ENCODE measurements around the gene COG7.

The COG7 gene

DNA sequence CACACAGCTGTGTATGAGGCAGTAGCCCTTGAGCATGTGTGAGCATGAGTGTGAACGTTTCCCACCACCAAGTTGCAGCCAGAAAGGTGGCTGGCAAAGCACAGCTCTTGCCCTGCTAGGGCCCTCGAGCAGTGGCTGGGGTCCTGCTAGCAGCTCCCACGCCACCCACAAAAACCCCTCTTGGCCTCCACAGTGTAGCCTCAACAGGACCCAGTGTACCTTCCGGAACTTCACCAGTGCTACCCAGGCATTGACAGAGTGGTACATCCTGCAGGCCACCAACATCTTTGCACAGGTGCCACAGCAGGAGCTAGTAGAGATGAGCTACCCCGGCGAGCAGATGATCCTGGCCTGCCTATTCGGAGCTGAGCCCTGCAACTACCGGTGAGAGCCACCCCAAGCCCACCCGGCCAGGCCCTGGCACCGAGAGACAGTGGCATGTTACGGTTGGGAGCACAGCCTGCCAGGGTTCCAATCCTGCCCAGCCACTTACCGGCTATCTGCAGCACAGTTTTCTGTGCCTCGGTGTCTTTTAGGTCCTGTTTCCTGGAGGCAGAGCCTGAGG lies 97.8 kb downstream of the COG7 start:
- no peak for DNase-seq

DNA sequence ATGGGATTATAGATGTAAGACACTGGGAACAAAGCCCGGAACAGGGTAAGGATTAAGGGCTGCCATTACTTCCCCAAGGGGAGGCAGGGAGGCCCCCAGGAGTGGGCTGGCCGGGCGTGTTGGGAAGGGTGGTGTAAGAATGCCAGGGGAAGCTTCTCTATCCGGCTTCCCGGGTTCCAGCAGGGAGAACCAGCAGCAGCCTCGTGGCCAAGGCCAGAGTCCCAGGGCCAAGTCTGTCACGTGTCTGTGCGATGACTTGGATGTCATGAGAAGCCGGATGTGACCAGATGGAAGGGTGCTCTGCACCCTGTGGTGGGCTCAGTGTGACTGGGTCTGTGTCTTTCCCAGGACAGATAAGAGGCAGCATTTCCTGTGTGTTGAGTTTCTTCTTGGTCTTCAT lies 98.7 kb downstream of the COG7 start:
- DNase-seq, result no peak

DNA sequence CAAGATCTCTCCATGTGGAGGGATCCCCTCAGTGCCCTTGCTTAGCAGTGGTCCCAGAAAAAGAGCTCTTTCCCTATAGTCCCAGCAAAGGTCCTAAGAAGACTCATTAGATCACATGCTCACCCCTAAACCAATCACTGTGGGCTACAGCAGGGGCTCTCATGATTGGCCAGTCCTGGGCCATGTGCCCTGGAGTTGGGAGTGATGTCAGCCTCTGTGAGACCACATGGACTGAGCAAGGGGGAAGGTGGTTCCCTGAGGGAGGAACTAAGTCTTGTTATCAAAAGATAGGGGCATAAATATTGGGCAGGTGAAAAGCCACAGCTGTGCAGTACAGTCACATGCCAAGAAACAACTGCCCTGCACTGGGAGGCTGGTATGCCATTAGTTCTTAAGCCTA lies 99.5 kb downstream of the COG7 start:
- DNase-seq, result no peak

DNA sequence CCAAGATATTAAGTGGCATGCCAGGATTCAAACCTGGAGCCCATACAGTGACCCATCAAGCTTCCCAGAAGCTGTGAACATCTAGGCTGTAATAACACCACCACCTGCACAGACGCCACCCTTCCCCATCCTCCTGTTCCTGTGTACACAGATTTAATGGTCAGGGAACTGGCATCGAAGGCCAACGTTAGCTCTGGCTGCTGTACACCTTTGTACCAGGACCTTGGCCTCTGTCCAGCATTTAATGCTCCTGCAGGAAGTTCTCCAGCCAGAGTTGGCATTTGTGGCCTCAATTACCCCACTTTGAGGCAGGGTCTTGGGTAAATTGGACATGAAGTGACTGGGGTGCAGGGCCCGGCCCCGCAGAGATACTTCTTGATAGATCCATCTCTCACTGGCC lies 101.6 kb downstream of the COG7 start:
- no peak for DNase-seq

DNA sequence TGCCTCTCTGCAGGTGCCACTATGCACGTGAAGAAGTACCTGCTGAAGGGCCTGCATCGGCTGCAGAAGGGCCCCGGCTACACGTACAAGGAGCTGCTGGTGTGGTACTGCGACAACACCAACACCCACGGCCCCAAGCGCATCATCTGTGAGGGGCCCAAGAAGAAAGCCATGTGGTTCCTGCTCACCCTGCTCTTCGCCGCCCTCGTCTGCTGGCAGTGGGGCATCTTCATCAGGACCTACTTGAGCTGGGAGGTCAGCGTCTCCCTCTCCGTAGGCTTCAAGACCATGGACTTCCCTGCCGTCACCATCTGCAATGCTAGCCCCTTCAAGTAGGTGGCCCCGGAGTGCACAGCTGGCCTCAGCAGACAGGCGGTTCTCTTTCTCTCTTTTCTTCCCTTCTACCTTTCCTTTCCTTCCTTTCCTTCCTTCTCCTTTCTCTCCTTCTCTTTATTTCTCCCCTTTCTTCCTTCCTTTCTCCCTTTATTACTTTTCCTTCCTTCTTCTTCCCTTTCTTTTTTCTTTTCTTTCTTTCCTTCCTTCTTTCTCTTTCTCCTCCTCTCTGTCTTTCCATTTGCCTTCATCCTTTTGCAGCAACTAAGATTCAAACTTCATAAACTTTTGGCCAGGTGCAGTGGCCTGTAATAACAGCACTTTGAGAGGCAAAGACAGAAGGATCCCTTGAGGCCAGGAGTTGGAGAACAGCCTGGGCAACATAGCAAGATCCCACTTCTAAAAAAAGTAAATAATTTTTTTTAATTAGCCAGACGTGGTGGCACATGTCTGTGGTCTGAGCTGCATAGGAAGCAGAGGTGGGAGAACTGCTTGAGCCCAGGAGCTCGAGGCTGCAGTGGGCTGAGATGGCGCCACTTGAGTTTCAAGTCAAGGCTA lies 104.2 kb downstream of the COG7 start:
- no peak for DNase-seq

DNA sequence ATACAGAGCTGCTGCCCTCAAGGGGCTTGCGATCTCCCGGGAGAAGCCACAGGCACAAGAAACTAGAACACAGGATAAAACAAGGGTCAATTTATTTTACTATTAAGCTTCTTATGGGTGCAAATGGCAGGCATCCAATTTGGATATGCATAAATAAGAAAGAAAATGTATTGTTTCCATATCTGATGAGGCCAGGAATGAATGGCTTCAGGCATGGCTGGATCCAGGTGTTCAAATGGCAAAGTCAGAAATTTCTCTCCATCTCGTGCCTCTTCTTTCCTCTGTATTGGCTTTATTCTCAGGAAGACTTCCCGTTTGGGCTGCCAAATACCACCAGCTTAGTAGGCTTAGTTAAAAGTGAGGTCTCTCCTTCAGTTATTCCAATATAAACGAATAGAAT lies 107.8 kb downstream of the COG7 start:
- DNase-seq, result no peak

DNA sequence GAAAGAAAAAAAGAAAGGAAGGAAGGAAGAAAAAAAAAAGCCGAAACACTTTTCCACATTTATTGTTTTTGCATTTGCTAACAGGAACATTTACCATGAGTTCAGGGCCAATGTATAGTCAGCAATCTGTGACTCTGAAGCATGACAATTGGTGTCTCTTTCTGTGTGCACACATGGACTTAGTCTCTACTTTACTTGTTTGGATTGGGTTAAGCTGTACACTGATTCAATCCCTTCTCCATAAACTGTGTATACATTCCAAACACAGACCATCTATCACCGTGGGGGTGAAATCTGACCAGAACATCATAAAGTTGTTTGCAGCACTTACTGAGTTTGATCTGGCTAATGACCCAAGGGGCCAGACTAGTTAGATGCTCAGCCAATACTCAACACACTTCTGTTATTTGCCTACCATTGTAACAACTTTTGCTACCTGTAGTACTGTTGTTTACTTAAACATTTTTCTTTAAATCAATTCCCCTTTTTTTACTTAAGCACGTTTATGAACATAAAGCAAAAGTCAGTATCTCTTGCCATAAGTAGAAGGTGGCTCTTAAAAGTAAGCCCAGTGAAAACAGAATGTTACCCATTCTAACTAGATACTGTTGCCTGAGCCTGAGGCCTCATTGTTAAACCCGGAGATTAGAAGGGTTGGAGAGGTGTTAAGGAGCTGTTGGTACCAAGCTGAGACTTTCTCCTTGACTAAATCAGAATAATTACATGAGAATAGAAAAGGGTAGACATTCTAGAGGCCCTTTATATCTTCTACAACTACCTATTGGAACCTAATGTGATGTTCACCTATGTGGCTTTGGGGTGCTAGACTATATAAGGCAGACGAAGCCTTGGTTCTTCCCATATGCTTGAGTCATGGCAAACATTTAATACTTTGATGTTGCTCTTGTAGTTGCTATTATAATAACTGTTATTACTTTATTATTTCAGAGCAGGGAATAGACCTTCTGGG lies 109.1 kb downstream of the COG7 start:
- DNase-seq, result no peak

DNA sequence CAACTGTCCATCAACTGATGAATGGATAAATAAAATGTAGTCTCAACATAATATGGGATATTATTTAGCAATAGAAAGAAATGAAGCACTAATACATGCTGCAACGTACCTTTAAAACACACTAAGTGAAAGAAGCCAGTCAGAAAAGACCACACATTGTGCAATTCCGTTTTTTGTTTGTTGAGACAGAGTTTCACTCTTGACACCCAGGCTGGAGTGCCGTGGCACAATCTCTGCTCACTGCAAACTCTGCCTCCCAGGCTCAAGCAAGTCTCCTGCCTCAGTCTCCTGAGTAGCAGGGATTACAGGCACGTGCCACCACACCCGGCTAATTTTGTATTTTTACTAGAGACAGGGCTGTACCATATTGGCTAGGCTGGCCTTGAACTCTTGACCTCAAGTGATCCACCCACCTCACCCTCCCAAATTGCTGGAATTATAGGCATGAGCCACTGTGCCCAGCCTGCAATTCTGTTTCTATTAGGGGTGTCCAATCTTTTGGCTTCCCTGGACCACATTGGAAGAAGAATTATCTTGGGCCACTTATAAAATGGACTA lies 110.8 kb downstream of the COG7 start:
- no peak for DNase-seq

DNA sequence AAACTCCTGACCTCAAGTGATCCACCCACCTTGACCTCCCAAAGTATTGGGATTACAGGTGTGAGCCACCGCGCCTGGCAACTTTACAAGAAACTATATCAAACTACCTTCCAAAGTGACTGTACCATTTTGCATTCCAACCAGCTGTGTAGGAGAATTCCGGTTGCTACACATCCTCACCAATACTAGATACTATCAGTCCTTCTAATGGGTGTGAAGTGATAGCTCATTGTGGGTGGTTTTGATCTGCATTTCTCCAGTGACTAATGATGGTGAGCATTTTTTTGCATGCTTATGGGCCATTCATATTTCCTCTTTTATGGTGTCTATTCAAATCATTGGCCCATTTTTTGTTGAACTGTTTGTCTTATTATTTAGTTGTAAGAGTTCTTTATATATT lies 113.2 kb downstream of the COG7 start:
- DNase-seq, result no peak
